Left ventricle myocardium inferior (tissue), 1 donor: ENCODE results near the gene NCS1. TPM values are rescaled to one million over a fixed set of nuclear protein-coding genes. Genes with fewer than 3 reads are reported as not detected.

Experiments used
- DNase-seq: peaks from one replicate; pipeline ENCODE4 v3.0.0-alpha.2; 2020
- H3K27ac ChIP-seq: fragments of 200-600 bp; replicated peaks from 2 replicates; pipeline ENCODE4 v1.8.0; 2021
- H3K27me3 ChIP-seq: fragments of 200-600 bp; 2 replicates; pipeline ENCODE4 v1.8.0; 2021; ENCODE audit warnings: low read depth
- H3K36me3 ChIP-seq: fragments of 200-600 bp; 2 replicates; pipeline ENCODE4 v1.8.0; 2021
- H3K4me1 ChIP-seq: fragments of 200-600 bp; 2 replicates; pipeline ENCODE4 v1.8.0; 2021
- H3K4me3 ChIP-seq: fragments of 200-600 bp; 2 replicates; pipeline ENCODE4 v1.8.0; 2021; ENCODE audit warnings: mild to moderate bottlenecking, moderate library complexity
- H3K9me3 ChIP-seq: fragments of 200-600 bp; replicated peaks from 2 replicates; pipeline ENCODE4 v1.8.0; 2021
- CTCF ChIP-seq: fragments of 200-600 bp; IDR thresholded peaks from 2 replicates; pipeline ENCODE4 v1.8.0; 2021; ENCODE audit warnings: antibody characterized with exemption, mild to moderate bottlenecking, borderline replicate concordance
- intact Hi-C: fragments of 100-400 bp; cut with micrococcal nuclease; formaldehyde crosslinking; loops from one replicate; pipeline ENCODE4 v1.11.0; 2022
- total RNA-seq: library from RNA; stranded (reverse); fragmentation: NEBNext Ultra II Directional; extraction: Animal tissue kit (Norgen Biotek cat#: 25700); gene quantifications from one replicate; pipeline ENCODE4 v1.2.1, GENCODE V29; 2021
- donor health status: DM: no; HTN: yes; CAD: no; lungs with severe emphysema.

NCS1 gene
- total RNA-seq, 1 donor from 2014 or later, result 6.1 TPM

- no peaks in the 10 kb centered on the region for H3K36me3 ChIP-seq
- H3K9me3 ChIP-seq, result no peaks in the 10 kb centered on the region
- H3K4me3 ChIP-seq, result no peak overlapping the region
- peaks cover 22% of the 10 kb centered on the region for H3K4me1 ChIP-seq
- intact Hi-C loops, result no loop called here
- no peak overlapping the region for H3K27ac ChIP-seq
- peaks cover 28% of the 10 kb centered on the region for H3K27me3 ChIP-seq
- no peak for TF ChIP-seq CTCF
- no peak for DNase-seq
Observed at GRCh38 chr9:130194378-130194932, 22.3 kb downstream of the NCS1 start.

- no peak for DNase-seq
- intact Hi-C loops, result no loop called here
- Histone ChIP-seq H3K36me3 (no peaks in the 10 kb centered on the region), H3K4me1 (peaks cover 25% of the 10 kb centered on the region), H3K4me3 (no peak overlapping the region), H3K27ac (no peak overlapping the region), H3K9me3 (no peaks in the 10 kb centered on the region), H3K27me3 (peaks cover 28% of the 10 kb centered on the region)
- no peak for TF ChIP-seq CTCF
Observed at GRCh38 chr9:130195638-130196037, 23.4 kb downstream of the NCS1 start.

GRCh38 chr9:130196643-130197042, 24.4 kb downstream of the NCS1 start:
- H3K27me3 ChIP-seq, result peaks cover 24% of the 10 kb centered on the region
- no peaks in the 10 kb centered on the region for H3K9me3 ChIP-seq
- H3K4me3 ChIP-seq, result no peak overlapping the region
- intact Hi-C loops, result no loop called here
- H3K36me3 ChIP-seq, result no peaks in the 10 kb centered on the region
- no peak for DNase-seq
- H3K4me1 ChIP-seq, result peaks cover 25% of the 10 kb centered on the region
- no peak overlapping the region for H3K27ac ChIP-seq
- no peak for TF ChIP-seq CTCF

- Histone ChIP-seq H3K27ac (no peak overlapping the region), H3K9me3 (no peaks in the 10 kb centered on the region), H3K27me3 (peaks cover 19% of the 10 kb centered on the region), H3K36me3 (no peaks in the 10 kb centered on the region), H3K4me3 (no peak overlapping the region), H3K4me1 (peaks cover 25% of the 10 kb centered on the region)
- DNase-seq, result no peak
- no peak for TF ChIP-seq CTCF
- intact Hi-C loops, result no loop called here
Observed at GRCh38 chr9:130197386-130197785, 25.2 kb downstream of the NCS1 start.

- peaks cover 14% of the 10 kb centered on the region for H3K27me3 ChIP-seq
- no peak for DNase-seq
- TF ChIP-seq CTCF, result no peak
- no peak overlapping the region for H3K4me3 ChIP-seq
- no peaks in the 10 kb centered on the region for H3K9me3 ChIP-seq
- no peaks in the 10 kb centered on the region for H3K36me3 ChIP-seq
- intact Hi-C loops, result no loop called here
- H3K27ac ChIP-seq, result no peak overlapping the region
- H3K4me1 ChIP-seq, result peaks cover 25% of the 10 kb centered on the region
Observed at GRCh38 chr9:130197888-130198287, 25.7 kb downstream of the NCS1 start.
